ENCODE results near the gene ADAMTS19. TPM values are rescaled to one million over a fixed set of nuclear protein-coding genes. Genes with fewer than 3 reads are reported as not detected.

Gene ADAMTS19
- 0.15 and 0.62 TPM in 2 replicates for total RNA-seq

DNA sequence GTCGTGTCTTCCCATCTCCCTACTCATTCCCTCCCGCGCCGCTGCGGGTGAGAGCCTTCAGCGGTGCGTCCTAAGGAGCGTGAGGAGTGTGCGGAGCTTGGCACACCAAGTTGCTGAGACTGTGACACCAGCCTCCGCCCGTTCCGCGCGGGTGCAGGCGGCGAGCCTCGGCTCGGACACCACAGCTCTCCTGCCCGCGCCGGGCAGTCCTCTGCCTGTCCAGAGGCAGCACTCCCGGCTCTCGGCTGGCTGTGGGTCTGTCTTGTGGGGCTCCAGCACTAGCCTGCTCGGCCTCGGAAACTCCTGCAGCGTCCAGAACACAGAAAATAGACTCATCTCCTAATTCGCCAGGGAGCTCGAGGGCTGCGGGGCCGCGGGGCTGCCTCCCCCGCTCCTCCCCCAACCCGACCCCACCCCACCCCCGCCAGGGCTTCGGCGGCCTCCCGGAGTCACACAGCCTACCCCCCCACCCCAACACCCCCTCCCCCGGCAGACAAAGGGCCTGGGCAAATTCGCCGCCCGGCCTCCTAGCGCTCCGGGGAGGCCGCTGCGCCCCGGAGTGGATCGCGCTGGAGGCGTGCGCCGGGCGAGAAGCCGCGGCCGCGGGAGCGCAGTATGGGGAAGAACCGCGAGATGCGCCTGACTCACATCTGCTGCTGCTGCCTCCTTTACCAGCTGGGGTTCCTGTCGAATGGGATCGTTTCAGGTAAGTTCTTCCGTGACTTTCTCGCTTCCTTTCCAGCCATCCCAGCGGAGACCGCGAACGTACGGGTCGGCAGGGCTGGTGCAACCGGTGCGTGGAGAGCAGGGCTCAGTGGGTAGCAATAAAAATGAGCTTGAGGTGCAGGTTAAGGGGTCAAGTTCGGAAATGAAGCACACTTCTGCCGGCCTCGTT is at the start of gene ADAMTS19:
Gene ADAMTS19 (plus strand): TSS at position 522 of the 895 bp plus-strand sequence. CDS start 94 bp downstream, at position 616.

GRCh38 chr5:129747572-129748407 is 287.7 kb downstream of the ADAMTS19 start, which contains the start of gene MINAR2:
Gene MINAR2 (plus strand): TSS chr5:129748094. CDS start chr5:129748191, 97 bp downstream.

Data from cardiac ventricle fibroblast (primary cell).